ENCODE measurements around the gene STK39. TPM values are rescaled to one million over a fixed set of nuclear protein-coding genes. Genes with fewer than 3 reads are reported as not detected.
A peak's percentile ranks its signal among the peaks of the same experiment; 100 is the strongest.

The STK39 gene
- total and polyA plus RNA-seq, 2 of the 4 experiments (the other 2 are of a cell fraction), result 11.8 to 16.4 TPM

- peak overlapping the region; percentile 22; the same call in 1 of the 2 replicates for H3K4me3 ChIP-seq (ENCODE audit: insufficient read depth, low read depth, low read length)
- peak overlapping the region; percentile 60; the same call in 1 of the 2 replicates for H4K5ac ChIP-seq (ENCODE audit: low read depth, low read length)
- H3K27ac ChIP-seq (ENCODE audit: insufficient read depth, low read length), result no peak overlapping the region
- peak overlapping the region; percentile 38 for H2BK20ac ChIP-seq (ENCODE audit: low read depth, low read length)
- no peak overlapping the region for H2BK15ac ChIP-seq (ENCODE audit: low read depth, low read length)
- H3K27me3 ChIP-seq (ENCODE audit: control insufficient read depth, insufficient read depth, low read length), result no peaks in the 10 kb centered on the region
- in situ Hi-C loops (cut with MboI; ENCODE audit: low sequenced_read_pairs), result no loop called here
- intact Hi-C loops (cut with micrococcal nuclease), result loop anchor here (5.0 to 10.0 kb wide), 4 partner anchors 33 to 512 kb away; partner anchors contain the start of gene CERS6
- H3K9ac ChIP-seq (ENCODE audit: low read depth, low read length), result no peak overlapping the region
- peak overlapping the region; percentile 83 for H3K23ac ChIP-seq (ENCODE audit: low read depth, low read length)
- H2AK5ac ChIP-seq (ENCODE audit: low read depth, low read length), result peak overlapping the region; percentile 62
- H2AFZ ChIP-seq (replicated peaks; ENCODE audit: low read length, poor library complexity), result no peak overlapping the region
- H3K4me1 ChIP-seq (ENCODE audit: control insufficient read depth, insufficient read depth, low read length), result peaks cover 14% of the 10 kb centered on the region
- no peak overlapping the region for H2BK5ac ChIP-seq (ENCODE audit: low read depth, low read length, poor library complexity, severe bottlenecking)
- 0 out of 2 replicates have a peak overlapping the region, but pooled peaks have one; percentile 14 for H3K18ac ChIP-seq (ENCODE audit: low read depth, low read length)
- H3K9me3 ChIP-seq (ENCODE audit: control insufficient read depth, insufficient read depth, low read length), result no peaks in the 10 kb centered on the region
- no peak overlapping the region for H3K56ac ChIP-seq (ENCODE audit: extremely low read depth, insufficient read depth, low read length)
- peak overlapping the region; percentile 80 for H3K4ac ChIP-seq (ENCODE audit: low read depth, low read length)
- no peaks in the 10 kb centered on the region for H3K36me3 ChIP-seq (ENCODE audit: control insufficient read depth, insufficient read depth, low read length)
- peak overlapping the region; percentile 43 for H2AK9ac ChIP-seq (replicated peaks; ENCODE audit: low read depth, low read length, poor library complexity)
- ChIA-PET POLR2A (ENCODE audit: unreplicated experiment) (no interaction called here), CTCF (interaction anchor here (0.7 kb wide), 1 partner anchor 173 kb away, joined by 3 read pairs; no protein-coding TSS in a partner anchor)
- peak overlapping the region; percentile 84 for H3K14ac ChIP-seq (replicated peaks; ENCODE audit: low read depth, low read length)
- H4K8ac ChIP-seq (ENCODE audit: low read depth in 2 of 2, low read length in 2 of 2), result no peak overlapping the region; a peak in 1 of 4 replicates
- peaks cover 30 to 54% of the 10 kb centered on the region in 2 experiments for H3K79me1 ChIP-seq (ENCODE audit: low read depth in 1 of 2, low read length in 2 of 2)
- no TSS peak for BruUV-seq (replicated peaks)
- ATAC-seq (ENCODE audit: low read depth) (no peak), DNase-seq (no peak)
- WGBS, 2 experiments (ENCODE audit: extremely low coverage in 2 of 2, insufficient read length in 1 of 2), result 87% methylated on average over 3 of the region's 7 CpGs; no CpG with 5 or more reads in 1 of the 2 experiments
- H3K9me1 ChIP-seq (ENCODE audit: insufficient read depth, low read length), result peaks cover 16% of the 10 kb centered on the region
- dilution Hi-C loops (cut with HindIII; ENCODE audit: low sequenced_read_pairs, unreplicated experiment), result no loop called here
- peak overlapping the region; percentile 87 for H3K4me2 ChIP-seq (ENCODE audit: low read depth, low read length)
- TF ChIP-seq POLR2A (IDR thresholded peaks at IDR 0.05; ENCODE audit: low read depth, low read length), result no peak
- TF ChIP-seq CEBPB (IDR thresholded peaks at IDR 0.05; ENCODE audit: low read depth, low read length), result peak; percentile 62; the same call in 1 of the 2 replicates
- H4K20me1 ChIP-seq (ENCODE audit: insufficient read depth, low read length), result peaks cover 33% of the 10 kb centered on the region
- 0 out of 2 replicates have a peak overlapping the region, but pooled peaks have one; percentile 36 for H4K91ac ChIP-seq (ENCODE audit: insufficient read depth, low read depth, low read length)
- peak overlapping the region; percentile 4; the same call in 1 of the 2 replicates for H2BK120ac ChIP-seq (ENCODE audit: low read depth, low read length)
Measured at GRCh38 chr2:168245074-168245825, 2.1 kb downstream of the STK39 start.
